ENCODE measurements around the gene KCNMA1.

KCNMA1 gene

DNA sequence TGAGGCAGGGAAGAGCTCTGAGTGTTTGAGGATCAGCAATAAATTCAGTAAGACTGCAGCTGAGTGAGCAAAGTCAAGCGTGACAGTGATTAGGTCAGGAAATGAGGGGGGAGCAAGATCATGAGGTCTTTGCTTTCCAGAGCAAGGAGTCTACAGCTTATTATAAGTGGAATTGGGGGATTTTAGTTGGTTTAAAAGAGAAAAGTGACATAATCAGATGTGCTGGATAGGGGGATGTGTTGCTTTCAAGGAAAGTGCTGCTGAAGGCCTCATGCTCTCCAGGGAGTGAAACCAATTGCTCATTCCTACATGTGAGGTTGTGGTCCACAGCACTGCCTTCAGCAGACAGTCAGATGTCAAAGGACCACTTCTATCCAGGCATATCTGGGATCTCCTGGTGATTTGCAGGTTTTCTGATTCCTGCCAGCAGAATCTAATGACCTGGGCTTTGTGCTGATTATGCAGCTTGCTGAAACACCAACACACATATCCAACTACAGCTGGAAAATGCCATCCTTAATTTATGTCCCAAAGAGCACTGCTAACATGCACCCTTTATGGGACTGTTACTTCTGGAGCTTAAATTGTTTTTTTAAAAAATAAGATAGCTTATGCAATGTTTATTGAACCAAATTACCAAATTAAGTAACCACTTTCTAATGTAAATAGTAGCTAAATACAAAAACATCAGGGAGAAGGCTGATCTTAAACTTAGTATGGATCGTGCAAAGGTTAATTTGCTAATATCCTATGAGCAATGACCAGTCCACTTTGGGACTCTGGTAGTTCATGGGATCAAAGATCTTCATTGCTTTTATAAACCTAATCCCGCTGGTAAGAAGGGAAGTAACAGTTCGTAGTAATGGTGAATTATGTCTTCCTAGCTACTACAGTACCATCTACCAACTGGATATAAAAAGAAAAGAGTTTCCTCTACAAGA lies 607.6 kb downstream of the KCNMA1 start:
- no peak overlapping the region for H3K27ac Mint-ChIP-seq
- no peaks in the 10 kb centered on the region for H3K36me3 Mint-ChIP-seq (ENCODE audit: low read depth)
- peaks cover 18% of the 10 kb centered on the region for H3K27me3 Mint-ChIP-seq (ENCODE audit: low read depth)
- H3K4me3 Mint-ChIP-seq: no peak overlapping the region
- H3K9me3 Mint-ChIP-seq: no peaks in the 10 kb centered on the region
- no peaks in the 10 kb centered on the region for H3K4me1 Mint-ChIP-seq (ENCODE audit: low read depth)

DNA sequence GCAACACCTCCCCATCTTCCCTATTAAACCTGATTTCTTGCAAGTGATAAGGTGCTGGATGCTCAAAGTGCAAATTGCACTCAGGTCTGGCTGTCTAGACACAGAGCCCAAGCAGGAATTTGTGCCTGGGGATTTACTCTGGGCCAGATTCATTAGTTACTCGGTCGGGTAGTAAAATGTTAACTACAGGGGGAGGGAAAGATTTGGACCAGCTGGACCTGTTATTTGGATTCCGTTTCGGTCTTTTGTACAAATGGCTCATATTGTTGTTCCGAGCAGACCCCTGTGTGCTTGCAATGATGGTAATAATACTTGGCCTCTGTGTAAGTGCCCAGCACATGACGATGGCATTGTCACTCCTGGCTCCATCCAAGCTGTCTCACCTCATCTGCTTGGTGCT lies 609.6 kb downstream of the KCNMA1 start:
- Mint-ChIP-seq H3K4me1 (ENCODE audit: low read depth) (no peaks in the 10 kb centered on the region), H3K27ac (no peak overlapping the region), H3K4me3 (no peak overlapping the region), H3K27me3 (ENCODE audit: low read depth) (peaks cover 18% of the 10 kb centered on the region), H3K36me3 (ENCODE audit: low read depth) (no peaks in the 10 kb centered on the region), H3K9me3 (no peaks in the 10 kb centered on the region)

DNA sequence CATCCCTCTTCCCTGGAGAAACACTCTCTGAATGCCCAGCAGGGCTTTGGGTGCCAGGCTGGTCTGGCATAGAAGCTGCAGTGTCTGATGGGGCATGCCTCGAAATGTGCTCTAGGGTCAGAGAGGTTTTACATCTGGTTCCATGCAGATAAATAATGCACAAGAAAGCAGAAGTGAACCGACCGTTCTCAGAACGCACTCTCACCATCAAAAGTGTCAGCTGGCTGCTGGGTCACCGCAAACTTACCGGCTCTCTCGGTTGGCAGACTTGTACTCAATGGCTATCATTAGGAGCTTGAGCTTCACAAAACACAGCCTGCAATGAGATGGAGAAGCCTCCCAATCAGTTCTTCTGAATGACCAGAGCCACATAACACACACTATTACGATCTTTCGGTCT lies 610.0 kb downstream of the KCNMA1 start:
- Mint-ChIP-seq H3K27me3 (ENCODE audit: low read depth) (peaks cover 18% of the 10 kb centered on the region), H3K4me3 (no peak overlapping the region), H3K9me3 (no peaks in the 10 kb centered on the region), H3K4me1 (ENCODE audit: low read depth) (no peaks in the 10 kb centered on the region), H3K27ac (no peak overlapping the region), H3K36me3 (ENCODE audit: low read depth) (no peaks in the 10 kb centered on the region)

DNA sequence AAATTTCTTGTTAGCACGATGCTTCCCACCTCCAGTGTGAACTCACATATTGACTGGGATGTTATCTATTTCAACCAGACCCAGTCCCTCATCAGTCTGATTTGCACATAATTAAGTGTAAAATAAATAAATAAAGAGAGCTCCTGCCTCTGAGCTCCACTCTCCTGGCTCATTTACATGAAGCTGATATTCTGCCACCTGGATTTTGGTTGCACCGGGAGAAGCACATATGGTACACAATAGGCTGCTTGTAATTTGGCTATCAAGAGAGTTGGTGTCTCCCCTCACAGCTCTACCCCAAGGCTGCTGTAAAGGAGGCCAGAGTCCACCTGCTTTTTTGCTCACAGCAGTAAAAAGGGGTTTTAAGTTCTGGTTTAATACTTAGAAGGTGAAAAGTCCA lies 610.5 kb downstream of the KCNMA1 start:
- H3K4me1 Mint-ChIP-seq (ENCODE audit: low read depth): no peaks in the 10 kb centered on the region
- no peak overlapping the region for H3K4me3 Mint-ChIP-seq
- H3K27ac Mint-ChIP-seq: no peak overlapping the region
- H3K36me3 Mint-ChIP-seq (ENCODE audit: low read depth): no peaks in the 10 kb centered on the region
- H3K9me3 Mint-ChIP-seq: no peaks in the 10 kb centered on the region
- H3K27me3 Mint-ChIP-seq (ENCODE audit: low read depth): peaks cover 18% of the 10 kb centered on the region

DNA sequence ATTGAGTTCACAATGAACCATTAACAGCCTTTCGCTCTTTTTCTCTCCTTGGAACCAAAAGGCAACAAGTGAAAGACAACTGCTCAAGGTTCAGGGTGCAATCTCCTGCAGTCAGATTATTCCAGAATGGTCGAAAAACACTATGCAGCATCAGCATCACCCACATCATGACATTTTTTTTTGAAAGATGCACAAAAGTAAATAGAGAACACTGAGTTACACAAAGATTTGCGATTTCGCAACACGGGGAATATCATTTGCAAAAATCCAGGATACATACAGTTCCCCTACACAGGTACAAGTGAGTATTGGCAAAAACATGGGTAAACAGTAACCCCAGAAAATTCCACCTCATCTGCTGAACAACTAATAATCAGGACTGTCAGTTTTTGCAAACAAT lies 611.5 kb downstream of the KCNMA1 start:
- Mint-ChIP-seq H3K4me1 (ENCODE audit: low read depth) (no peaks in the 10 kb centered on the region), H3K4me3 (no peak overlapping the region), H3K36me3 (ENCODE audit: low read depth) (no peaks in the 10 kb centered on the region), H3K27me3 (ENCODE audit: low read depth) (peaks cover 10% of the 10 kb centered on the region), H3K27ac (no peak overlapping the region), H3K9me3 (no peaks in the 10 kb centered on the region)

DNA sequence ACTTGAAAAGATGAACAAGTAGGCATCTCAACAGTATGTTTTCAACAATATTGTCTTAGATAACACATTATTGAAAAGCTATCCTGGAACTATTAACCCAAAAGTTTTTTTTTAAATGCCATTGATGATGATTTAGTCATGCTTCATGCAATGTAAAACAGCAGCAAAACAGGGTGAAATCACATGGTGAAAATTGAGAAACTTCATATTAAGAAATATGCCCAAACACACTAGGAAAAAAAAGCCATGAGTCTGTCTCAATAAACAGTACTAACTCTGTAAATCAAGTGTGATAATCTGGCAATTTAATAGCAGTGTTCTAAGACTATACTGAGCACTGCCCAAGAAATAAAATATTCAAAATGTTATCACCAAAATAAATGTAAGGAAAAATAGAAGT lies 613.1 kb downstream of the KCNMA1 start:
- no peak overlapping the region for H3K27ac Mint-ChIP-seq
- H3K9me3 Mint-ChIP-seq: no peaks in the 10 kb centered on the region
- no peaks in the 10 kb centered on the region for H3K4me1 Mint-ChIP-seq (ENCODE audit: low read depth)
- H3K4me3 Mint-ChIP-seq: no peak overlapping the region
- no peaks in the 10 kb centered on the region for H3K36me3 Mint-ChIP-seq (ENCODE audit: low read depth)
- peaks cover 10% of the 10 kb centered on the region for H3K27me3 Mint-ChIP-seq (ENCODE audit: low read depth)

DNA sequence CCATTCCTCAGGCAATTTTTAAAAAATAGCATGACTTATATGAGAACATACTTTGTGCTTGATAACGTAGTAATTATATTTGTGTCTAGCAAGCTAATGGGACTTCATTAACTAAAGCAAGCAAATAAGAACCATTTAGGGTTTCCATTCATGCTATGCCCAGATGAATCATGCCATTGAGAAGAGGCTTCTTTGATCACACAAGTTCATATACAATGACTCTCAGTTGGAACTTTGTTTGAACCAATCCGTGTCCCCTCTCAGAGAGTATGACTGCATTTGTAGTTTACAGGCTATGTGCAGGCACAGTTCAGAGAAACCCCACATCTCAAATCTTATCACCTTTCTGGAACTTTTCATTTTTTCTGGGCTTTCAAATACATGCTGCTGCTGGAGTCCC lies 614.2 kb downstream of the KCNMA1 start:
- H3K27me3 Mint-ChIP-seq (ENCODE audit: low read depth): peaks cover 7% of the 10 kb centered on the region
- H3K9me3 Mint-ChIP-seq: no peaks in the 10 kb centered on the region
- H3K27ac Mint-ChIP-seq: no peak overlapping the region
- no peaks in the 10 kb centered on the region for H3K4me1 Mint-ChIP-seq (ENCODE audit: low read depth)
- no peaks in the 10 kb centered on the region for H3K36me3 Mint-ChIP-seq (ENCODE audit: low read depth)
- no peak overlapping the region for H3K4me3 Mint-ChIP-seq

DNA sequence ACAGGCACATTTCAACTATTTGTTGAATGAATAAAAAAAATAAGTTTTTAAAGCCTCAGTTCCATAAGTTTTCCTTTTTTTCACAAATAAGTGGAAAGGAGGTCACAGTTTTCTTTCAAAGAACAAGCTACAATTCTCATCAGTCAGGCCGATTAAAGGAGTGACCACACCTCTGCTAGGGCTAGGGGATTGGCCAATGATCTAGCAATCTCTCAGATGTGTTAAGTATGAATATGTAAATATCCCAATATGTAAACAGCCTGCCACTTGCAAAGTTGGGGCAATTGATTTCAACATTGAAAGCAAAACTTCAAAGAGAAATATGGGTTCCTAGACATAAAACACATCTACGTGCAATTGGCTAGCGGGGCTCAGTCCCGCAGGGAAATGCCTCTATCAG lies 614.9 kb downstream of the KCNMA1 start:
- H3K27me3 Mint-ChIP-seq (ENCODE audit: low read depth): peaks cover 3% of the 10 kb centered on the region
- H3K4me1 Mint-ChIP-seq (ENCODE audit: low read depth): no peaks in the 10 kb centered on the region
- no peaks in the 10 kb centered on the region for H3K36me3 Mint-ChIP-seq (ENCODE audit: low read depth)
- no peak overlapping the region for H3K27ac Mint-ChIP-seq
- H3K4me3 Mint-ChIP-seq: no peak overlapping the region
- H3K9me3 Mint-ChIP-seq: no peaks in the 10 kb centered on the region

DNA sequence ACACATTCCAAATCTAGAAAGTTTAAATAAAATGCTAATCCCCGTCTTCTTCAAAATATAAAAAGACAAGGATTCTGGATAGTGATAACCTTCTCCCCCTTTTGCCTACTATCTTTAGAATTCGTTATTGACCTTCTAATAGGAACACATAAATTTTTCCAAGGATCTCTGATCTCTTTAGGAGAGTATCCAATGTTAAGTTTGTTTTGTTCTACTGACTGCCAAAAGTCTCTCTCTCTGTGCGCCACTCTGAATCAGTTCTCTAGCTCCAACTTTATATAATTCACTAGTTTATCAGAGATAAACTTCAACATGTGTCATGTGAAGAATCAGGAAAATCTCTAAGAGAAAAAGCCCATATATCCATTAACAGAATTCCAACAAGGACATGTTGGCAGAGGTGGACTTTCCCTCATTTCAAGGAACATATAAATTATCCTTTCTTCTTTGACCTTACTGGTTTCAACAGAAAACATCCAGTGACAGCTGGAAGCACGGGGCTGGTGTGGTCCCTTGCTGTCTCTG lies 615.6 kb downstream of the KCNMA1 start:
- H3K27me3 Mint-ChIP-seq (ENCODE audit: low read depth): peaks cover 3% of the 10 kb centered on the region
- no peaks in the 10 kb centered on the region for H3K4me1 Mint-ChIP-seq (ENCODE audit: low read depth)
- H3K36me3 Mint-ChIP-seq (ENCODE audit: low read depth): no peaks in the 10 kb centered on the region
- no peaks in the 10 kb centered on the region for H3K9me3 Mint-ChIP-seq
- H3K4me3 Mint-ChIP-seq: no peak overlapping the region
- no peak overlapping the region for H3K27ac Mint-ChIP-seq

DNA sequence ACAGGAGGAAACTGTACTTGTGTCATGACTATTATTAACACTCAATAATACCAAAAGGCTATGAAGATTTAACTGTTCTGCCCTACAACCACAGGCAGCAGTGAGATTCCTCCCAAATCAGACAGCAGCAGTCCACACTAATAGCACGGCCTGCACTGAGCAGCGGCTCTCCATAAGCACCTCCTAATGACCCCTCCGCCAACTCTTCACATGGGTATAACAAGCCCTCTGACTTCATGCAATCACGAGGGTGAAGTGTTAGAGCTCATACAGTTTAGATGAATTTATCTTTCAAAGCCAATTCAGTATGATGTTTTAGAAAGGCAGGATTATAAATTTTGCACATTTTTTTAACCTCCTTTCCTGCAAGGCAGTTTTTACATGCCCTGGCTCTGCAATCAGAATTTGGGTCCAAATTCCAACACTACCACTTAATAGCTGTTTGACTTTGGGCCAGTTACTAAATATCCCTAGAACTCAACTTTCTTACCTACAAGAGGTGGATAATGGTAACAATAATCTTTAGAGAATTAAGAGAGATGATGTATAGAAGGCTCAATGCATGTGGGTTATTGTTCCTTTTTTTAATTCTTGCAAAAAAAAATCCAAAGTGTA lies 617.1 kb downstream of the KCNMA1 start:
- no peaks in the 10 kb centered on the region for H3K9me3 Mint-ChIP-seq
- H3K4me1 Mint-ChIP-seq (ENCODE audit: low read depth): no peaks in the 10 kb centered on the region
- no peaks in the 10 kb centered on the region for H3K27me3 Mint-ChIP-seq (ENCODE audit: low read depth)
- no peak overlapping the region for H3K27ac Mint-ChIP-seq
- H3K36me3 Mint-ChIP-seq (ENCODE audit: low read depth): no peaks in the 10 kb centered on the region
- H3K4me3 Mint-ChIP-seq: no peak overlapping the region

DNA sequence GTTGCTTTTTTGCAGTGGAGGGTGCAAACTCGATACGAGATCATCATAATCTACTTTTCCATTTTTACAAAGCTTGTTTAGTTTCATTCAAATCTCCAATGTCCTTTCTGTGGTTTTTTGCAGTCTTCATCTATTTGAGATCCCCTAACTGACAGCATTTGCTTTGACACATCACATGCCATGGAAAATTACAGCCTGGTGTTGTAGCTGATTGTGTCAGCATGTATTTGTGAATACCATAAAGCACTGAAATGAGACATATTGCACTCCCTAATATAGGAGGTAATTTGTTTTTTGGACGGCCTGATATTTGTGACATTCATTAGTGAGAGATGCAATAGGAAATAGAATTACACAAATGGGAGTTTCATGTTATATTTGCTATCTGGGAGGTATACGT lies 620.8 kb downstream of the KCNMA1 start:
- H3K36me3 Mint-ChIP-seq (ENCODE audit: low read depth): no peaks in the 10 kb centered on the region
- no peak overlapping the region for H3K27ac Mint-ChIP-seq
- no peaks in the 10 kb centered on the region for H3K9me3 Mint-ChIP-seq
- no peaks in the 10 kb centered on the region for H3K4me1 Mint-ChIP-seq (ENCODE audit: low read depth)
- no peak overlapping the region for H3K4me3 Mint-ChIP-seq
- no peaks in the 10 kb centered on the region for H3K27me3 Mint-ChIP-seq (ENCODE audit: low read depth)

DNA sequence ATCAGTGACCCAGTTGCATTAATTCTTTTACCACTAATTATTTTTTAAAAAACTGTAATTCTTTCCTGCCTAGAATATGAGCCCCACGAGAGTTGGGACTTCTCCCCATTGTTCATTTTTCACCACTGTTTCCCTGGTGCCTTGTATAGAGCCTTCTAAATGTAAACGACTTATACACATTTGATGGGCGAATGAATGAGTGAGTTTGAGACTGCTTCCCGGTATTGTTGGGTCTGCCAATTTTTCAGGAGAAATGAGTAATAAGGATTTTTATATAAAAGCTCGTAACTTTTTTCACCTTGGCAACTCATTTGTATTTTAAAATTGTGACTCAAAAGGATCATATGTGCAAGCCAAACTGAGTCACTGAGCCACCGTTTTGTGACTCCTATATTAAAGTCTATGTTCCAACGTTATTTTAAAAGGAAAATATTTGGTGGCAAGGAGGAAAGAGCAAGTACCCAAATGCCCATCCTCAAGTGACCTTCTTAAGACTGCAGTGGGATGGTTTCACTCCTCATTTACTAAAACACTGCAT lies 621.3 kb downstream of the KCNMA1 start:
- H3K27me3 Mint-ChIP-seq (ENCODE audit: low read depth): no peaks in the 10 kb centered on the region
- no peaks in the 10 kb centered on the region for H3K9me3 Mint-ChIP-seq
- no peaks in the 10 kb centered on the region for H3K4me1 Mint-ChIP-seq (ENCODE audit: low read depth)

DNA sequence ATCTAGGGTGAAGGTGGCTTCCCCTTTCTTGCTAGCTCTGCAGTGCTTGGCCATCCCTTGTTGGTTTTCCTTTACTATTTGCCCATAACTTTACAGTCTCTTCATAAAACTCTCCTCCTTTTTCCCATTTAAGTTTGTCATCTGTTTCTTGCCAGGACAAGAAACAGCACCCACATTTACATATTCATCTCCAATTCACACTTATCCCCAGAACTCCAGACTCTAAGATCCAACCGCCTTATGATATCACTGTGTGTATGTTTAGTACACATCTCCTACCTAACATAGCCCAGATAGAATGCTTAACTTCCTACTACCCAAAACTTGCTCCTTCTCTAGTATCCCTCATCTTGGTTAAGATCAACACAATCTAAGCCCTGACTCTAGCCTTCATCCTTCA lies 622.2 kb downstream of the KCNMA1 start:
- H3K36me3 Mint-ChIP-seq (ENCODE audit: low read depth): no peaks in the 10 kb centered on the region
- no peaks in the 10 kb centered on the region for H3K9me3 Mint-ChIP-seq
- no peak overlapping the region for H3K27ac Mint-ChIP-seq
- no peaks in the 10 kb centered on the region for H3K4me1 Mint-ChIP-seq (ENCODE audit: low read depth)
- no peak overlapping the region for H3K4me3 Mint-ChIP-seq
- H3K27me3 Mint-ChIP-seq (ENCODE audit: low read depth): no peaks in the 10 kb centered on the region

More for the DNA sequence above, 621.3 kb downstream of the KCNMA1 start:
- H3K36me3 Mint-ChIP-seq (ENCODE audit: low read depth): no peaks in the 10 kb centered on the region
- no peak overlapping the region for H3K27ac Mint-ChIP-seq
- no peak overlapping the region for H3K4me3 Mint-ChIP-seq

DNA sequence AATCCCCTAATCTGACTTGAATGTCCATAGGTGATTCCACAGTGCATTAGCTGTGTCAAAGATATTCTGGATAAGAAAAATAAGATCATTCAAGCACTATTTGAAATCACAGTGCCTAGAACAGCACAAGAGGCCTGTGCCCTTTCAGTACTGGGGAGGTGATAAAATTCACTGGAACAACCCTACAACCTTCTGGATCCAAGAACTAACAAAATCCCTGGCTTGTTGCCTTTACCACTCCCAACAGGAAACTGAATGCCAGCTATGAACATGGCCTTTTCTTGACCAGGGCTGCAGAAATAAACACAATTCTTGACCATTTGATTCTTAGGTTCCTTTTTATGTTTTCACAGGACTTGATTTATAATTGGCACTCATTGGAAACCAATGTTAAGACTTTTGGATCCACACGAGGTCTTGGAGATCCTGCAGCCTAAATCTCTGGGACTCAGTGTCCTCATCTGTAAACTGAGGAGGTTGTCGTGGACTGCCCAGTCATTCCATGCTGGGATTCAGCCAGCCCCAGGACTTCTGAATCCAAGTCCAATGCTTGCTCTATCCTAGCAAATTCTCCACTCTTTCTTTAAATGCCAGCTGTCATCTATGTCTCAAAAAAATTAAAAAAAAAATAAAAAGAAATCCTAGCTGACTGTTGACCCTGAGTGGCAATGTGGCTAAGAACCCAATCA lies 624.7 kb downstream of the KCNMA1 start:
- Mint-ChIP-seq H3K27me3 (ENCODE audit: low read depth) (no peaks in the 10 kb centered on the region), H3K36me3 (ENCODE audit: low read depth) (no peaks in the 10 kb centered on the region), H3K4me3 (no peak overlapping the region), H3K27ac (no peak overlapping the region), H3K9me3 (no peaks in the 10 kb centered on the region), H3K4me1 (ENCODE audit: low read depth) (no peaks in the 10 kb centered on the region)

All from T-helper 1 cell treated with Interleukin-12 subunit alpha and Interleukin-12 subunit beta and Interleukin-4 antibody, amounts not matched to agents 30 μg/mL and 1 μg/mL, for 36 hours (primary cell).